ENCODE data around the gene ARSG. TPM values are rescaled to one million over a fixed set of nuclear protein-coding genes. Genes with fewer than 3 reads are reported as not detected.

Gene ARSG
- total RNA-seq, 4 donors from 2014 or later = 9.1 to 28.3 (median 18.1) TPM

GRCh38 chr17:68319410-68320162, 28.3 kb downstream of the ARSG start:
- TF ChIP-seq, protein P1, sequence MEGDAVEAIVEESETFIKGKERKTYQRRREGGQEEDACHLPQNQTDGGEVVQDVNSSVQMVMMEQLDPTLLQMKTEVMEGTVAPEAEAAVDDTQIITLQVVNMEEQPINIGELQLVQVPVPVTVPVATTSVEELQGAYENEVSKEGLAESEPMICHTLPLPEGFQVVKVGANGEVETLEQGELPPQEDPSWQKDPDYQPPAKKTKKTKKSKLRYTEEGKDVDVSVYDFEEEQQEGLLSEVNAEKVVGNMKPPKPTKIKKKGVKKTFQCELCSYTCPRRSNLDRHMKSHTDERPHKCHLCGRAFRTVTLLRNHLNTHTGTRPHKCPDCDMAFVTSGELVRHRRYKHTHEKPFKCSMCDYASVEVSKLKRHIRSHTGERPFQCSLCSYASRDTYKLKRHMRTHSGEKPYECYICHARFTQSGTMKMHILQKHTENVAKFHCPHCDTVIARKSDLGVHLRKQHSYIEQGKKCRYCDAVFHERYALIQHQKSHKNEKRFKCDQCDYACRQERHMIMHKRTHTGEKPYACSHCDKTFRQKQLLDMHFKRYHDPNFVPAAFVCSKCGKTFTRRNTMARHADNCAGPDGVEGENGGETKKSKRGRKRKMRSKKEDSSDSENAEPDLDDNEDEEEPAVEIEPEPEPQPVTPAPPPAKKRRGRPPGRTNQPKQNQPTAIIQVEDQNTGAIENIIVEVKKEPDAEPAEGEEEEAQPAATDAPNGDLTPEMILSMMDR (IDR thresholded peaks at IDR 0.05) = no peak
- no peak for TF ChIP-seq POLR2A (IDR thresholded peaks at IDR 0.05)
- intact Hi-C loops (cut with DNase I) = no loop called here
- no peaks in the 10 kb centered on the region for H3K9me3 ChIP-seq

GRCh38 chr17:68320311-68320865, 29.1 kb downstream of the ARSG start:
- Histone ChIP-seq H3K4me1 (no peaks in the 10 kb centered on the region), H3K4me3 (replicated peaks in 1 of 3) (no peak overlapping the region), H3K36me3 (no peaks in the 10 kb centered on the region), H3K9me3 (no peaks in the 10 kb centered on the region), H3K27ac (no peak overlapping the region), H3K27me3 (no peaks in the 10 kb centered on the region)
- WGBS, 2 donors = 74 to 78% methylated on average over 5 of the region's 5 CpGs
- intact Hi-C loops (cut with DNase I) = no loop called here
- no peak for DNase-seq
- TF ChIP-seq, protein P1 (IDR thresholded peaks at IDR 0.05) = no peak
- no peak for TF ChIP-seq POLR2A (IDR thresholded peaks at IDR 0.05)

More at GRCh38 chr17:68319410-68320162, 28.3 kb downstream of the ARSG start:
- Histone ChIP-seq H3K4me3 (replicated peaks in 1 of 3) (no peak overlapping the region), H3K36me3 (no peaks in the 10 kb centered on the region), H3K27ac (no peak overlapping the region), H3K4me1 (no peaks in the 10 kb centered on the region), H3K27me3 (no peaks in the 10 kb centered on the region)
- DNase-seq = no peak
- WGBS, 2 donors = 94 to 98% methylated on average over 12 of the region's 12 CpGs

GRCh38 chr17:68320943-68321555, 29.8 kb downstream of the ARSG start:
- intact Hi-C loops (cut with DNase I) = no loop called here

DNA sequence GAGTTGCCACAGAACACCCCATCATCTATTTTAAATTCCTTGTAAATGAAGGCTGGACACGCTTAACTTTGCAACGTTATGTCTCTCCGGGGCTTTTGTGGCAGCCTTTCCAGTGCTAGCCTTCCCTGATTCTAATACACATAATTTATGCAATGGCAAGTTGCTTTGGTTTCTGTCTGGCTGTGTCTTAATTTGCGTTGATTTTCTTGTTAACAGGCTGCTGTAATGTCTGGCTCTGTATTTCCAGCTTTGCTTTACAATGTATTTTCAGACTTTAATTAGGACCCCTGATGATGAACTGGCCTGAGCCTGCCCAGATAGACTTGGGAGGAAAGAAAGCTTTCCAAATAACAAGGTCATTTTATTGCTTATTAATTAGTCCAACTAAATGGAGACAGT, 30.3 kb downstream of the ARSG start:
- Histone ChIP-seq H3K4me3 (replicated peaks in 1 of 3) (no peak overlapping the region), H3K27me3 (no peaks in the 10 kb centered on the region), H3K27ac (no peak overlapping the region), H3K36me3 (no peaks in the 10 kb centered on the region), H3K4me1 (no peaks in the 10 kb centered on the region), H3K9me3 (no peaks in the 10 kb centered on the region)
- 82 to 85% methylated on average over 4 of the region's 4 CpGs for WGBS, 2 donors
- TF ChIP-seq, protein P1 (IDR thresholded peaks at IDR 0.05) = no peak
- no peak for TF ChIP-seq POLR2A (IDR thresholded peaks at IDR 0.05)
- intact Hi-C loops (cut with DNase I) = no loop called here
- no peak for DNase-seq

More at GRCh38 chr17:68320943-68321555, 29.8 kb downstream of the ARSG start:
- 94 to 95% methylated on average over 7 of the region's 7 CpGs for WGBS, 2 donors
- no peaks in the 10 kb centered on the region for H3K27me3 ChIP-seq
- H3K4me3 ChIP-seq (replicated peaks in 1 of 3) = no peak overlapping the region
- H3K36me3 ChIP-seq = no peaks in the 10 kb centered on the region
- no peak for DNase-seq
- TF ChIP-seq, protein P1 (IDR thresholded peaks at IDR 0.05) = no peak
- TF ChIP-seq POLR2A (IDR thresholded peaks at IDR 0.05) = no peak
- H3K4me1 ChIP-seq = no peaks in the 10 kb centered on the region
- no peak overlapping the region for H3K27ac ChIP-seq
- no peaks in the 10 kb centered on the region for H3K9me3 ChIP-seq

DNA sequence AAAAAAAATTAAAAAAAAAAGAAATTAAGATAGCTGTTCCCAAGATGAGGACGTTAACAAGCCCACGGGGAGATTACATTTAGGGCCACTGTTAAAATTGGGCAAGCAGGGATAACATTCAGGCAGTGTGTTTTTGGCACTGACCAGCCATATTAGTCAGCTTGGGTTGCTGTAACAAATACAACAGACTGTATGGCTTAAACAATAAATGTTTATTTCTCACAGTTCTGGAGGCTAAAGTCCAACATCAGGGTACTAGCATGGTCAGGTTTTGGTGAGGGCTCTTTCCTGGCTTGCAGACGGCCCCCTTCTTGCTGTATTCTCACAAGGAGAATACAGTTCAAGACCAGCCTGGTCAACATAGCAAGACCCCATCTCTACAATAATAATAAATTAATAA, 31.3 kb downstream of the ARSG start:
- H3K4me1 ChIP-seq = no peaks in the 10 kb centered on the region
- TF ChIP-seq, protein P1 (IDR thresholded peaks at IDR 0.05) = no peak
- no peak for TF ChIP-seq POLR2A (IDR thresholded peaks at IDR 0.05)
- H3K36me3 ChIP-seq = no peaks in the 10 kb centered on the region
- H3K9me3 ChIP-seq = no peaks in the 10 kb centered on the region
- DNase-seq = no peak
- H3K27me3 ChIP-seq = no peaks in the 10 kb centered on the region
- no peak overlapping the region for H3K27ac ChIP-seq
- intact Hi-C loops (cut with DNase I) = no loop called here
- WGBS, 2 donors = 65 to 80% methylated on average over 3 of the region's 3 CpGs
- no peak overlapping the region for H3K4me3 ChIP-seq (replicated peaks in 1 of 3)
